ENCODE results near the gene CMIP. TPM values are rescaled to one million over a fixed set of nuclear protein-coding genes. Genes with fewer than 3 reads are reported as not detected.

CMIP gene
- total RNA-seq, 6 experiments from 2014 or later = 12.2 to 23.0 (median 16.5) TPM

DNA sequence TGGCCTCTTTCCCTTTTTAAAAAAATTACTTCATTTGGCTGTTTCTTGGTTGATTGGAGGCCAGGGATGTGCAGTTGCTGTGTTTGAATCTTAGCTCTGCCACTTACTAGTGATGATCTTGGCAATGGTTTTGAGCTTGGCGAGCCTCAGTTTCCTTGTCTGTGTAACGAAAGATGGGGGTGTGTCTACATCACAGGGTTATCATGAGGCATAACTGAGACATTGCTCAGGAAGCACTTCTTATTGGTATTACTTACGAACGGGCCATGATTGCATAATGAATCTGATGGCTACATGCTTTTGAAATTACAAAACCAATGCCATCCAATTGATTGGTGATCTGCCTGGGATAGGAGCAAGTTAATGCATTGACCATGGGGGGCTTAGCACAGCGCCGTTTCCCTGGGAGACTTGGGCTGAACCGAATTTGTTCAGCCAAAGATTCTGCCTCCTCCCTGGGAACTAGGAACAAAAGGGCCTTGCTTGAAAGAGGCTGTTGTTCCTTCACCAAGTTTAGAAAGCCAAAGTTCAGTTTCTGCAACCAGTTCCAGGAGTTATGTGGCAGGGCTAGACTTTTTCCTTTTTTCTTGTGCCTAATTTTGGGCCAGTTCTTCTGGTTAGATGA, 21.9 kb downstream of the CMIP start:
- no peak for DNase-seq
- Histone ChIP-seq H3K4me1 (peaks cover 0 to 42% (median 2%) of the 10 kb centered on the region in 4 donors), H3K27ac (peak overlapping the region in 1 of 3 donors; percentile 27), H3K4me3 (no peak overlapping the region), H3K27me3 (no peaks in the 10 kb centered on the region), H3K36me3 (no peaks in the 10 kb centered on the region), H3K9me3 (no peaks in the 10 kb centered on the region)
- intact Hi-C loops (cut with DNase I) = no loop called here
- peak in 3 of 4 donors; percentile 9 to 25 (median 11) for ATAC-seq
- WGBS (ENCODE audit: insufficient coverage, low coverage, low lambda C conversion rate, missing lambda C conversion rate) = 0% methylated on average over 3 of the region's 7 CpGs
- TF ChIP-seq, protein P1, sequence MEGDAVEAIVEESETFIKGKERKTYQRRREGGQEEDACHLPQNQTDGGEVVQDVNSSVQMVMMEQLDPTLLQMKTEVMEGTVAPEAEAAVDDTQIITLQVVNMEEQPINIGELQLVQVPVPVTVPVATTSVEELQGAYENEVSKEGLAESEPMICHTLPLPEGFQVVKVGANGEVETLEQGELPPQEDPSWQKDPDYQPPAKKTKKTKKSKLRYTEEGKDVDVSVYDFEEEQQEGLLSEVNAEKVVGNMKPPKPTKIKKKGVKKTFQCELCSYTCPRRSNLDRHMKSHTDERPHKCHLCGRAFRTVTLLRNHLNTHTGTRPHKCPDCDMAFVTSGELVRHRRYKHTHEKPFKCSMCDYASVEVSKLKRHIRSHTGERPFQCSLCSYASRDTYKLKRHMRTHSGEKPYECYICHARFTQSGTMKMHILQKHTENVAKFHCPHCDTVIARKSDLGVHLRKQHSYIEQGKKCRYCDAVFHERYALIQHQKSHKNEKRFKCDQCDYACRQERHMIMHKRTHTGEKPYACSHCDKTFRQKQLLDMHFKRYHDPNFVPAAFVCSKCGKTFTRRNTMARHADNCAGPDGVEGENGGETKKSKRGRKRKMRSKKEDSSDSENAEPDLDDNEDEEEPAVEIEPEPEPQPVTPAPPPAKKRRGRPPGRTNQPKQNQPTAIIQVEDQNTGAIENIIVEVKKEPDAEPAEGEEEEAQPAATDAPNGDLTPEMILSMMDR (IDR thresholded peaks at IDR 0.05) = no peak
- TF ChIP-seq POLR2A (IDR thresholded peaks at IDR 0.05) = no peak

GRCh38 chr16:81467072-81467471, 22.5 kb downstream of the CMIP start:
- TF ChIP-seq, protein P1 (IDR thresholded peaks at IDR 0.05) = no peak
- TF ChIP-seq POLR2A (IDR thresholded peaks at IDR 0.05) = no peak
- Histone ChIP-seq H3K36me3 (no peaks in the 10 kb centered on the region), H3K4me1 (peaks cover 0 to 41% (median 2%) of the 10 kb centered on the region in 4 donors), H3K9me3 (no peaks in the 10 kb centered on the region), H3K27ac (no peak overlapping the region), H3K27me3 (no peaks in the 10 kb centered on the region), H3K4me3 (no peak overlapping the region)
- WGBS (ENCODE audit: insufficient coverage, low coverage, low lambda C conversion rate, missing lambda C conversion rate) = 94% methylated on average over 3 of the region's 11 CpGs
- DNase-seq (no peak), ATAC-seq (no peak)
- intact Hi-C loops (cut with DNase I) = no loop called here

GRCh38 chr16:81467815-81468214, 23.2 kb downstream of the CMIP start:
- intact Hi-C loops (cut with DNase I) = no loop called here
- Histone ChIP-seq H3K36me3 (no peaks in the 10 kb centered on the region), H3K27ac (no peak overlapping the region), H3K4me3 (no peak overlapping the region), H3K4me1 (peaks cover 0 to 36% (median 6%) of the 10 kb centered on the region in 4 donors), H3K9me3 (no peaks in the 10 kb centered on the region), H3K27me3 (no peaks in the 10 kb centered on the region)
- ATAC-seq (no peak), DNase-seq (no peak)
- no peak for TF ChIP-seq POLR2A (IDR thresholded peaks at IDR 0.05)
- TF ChIP-seq, protein P1 (IDR thresholded peaks at IDR 0.05) = no peak
- WGBS (ENCODE audit: insufficient coverage, low coverage, low lambda C conversion rate, missing lambda C conversion rate) = 82% methylated on average over 5 of the region's 8 CpGs

DNA sequence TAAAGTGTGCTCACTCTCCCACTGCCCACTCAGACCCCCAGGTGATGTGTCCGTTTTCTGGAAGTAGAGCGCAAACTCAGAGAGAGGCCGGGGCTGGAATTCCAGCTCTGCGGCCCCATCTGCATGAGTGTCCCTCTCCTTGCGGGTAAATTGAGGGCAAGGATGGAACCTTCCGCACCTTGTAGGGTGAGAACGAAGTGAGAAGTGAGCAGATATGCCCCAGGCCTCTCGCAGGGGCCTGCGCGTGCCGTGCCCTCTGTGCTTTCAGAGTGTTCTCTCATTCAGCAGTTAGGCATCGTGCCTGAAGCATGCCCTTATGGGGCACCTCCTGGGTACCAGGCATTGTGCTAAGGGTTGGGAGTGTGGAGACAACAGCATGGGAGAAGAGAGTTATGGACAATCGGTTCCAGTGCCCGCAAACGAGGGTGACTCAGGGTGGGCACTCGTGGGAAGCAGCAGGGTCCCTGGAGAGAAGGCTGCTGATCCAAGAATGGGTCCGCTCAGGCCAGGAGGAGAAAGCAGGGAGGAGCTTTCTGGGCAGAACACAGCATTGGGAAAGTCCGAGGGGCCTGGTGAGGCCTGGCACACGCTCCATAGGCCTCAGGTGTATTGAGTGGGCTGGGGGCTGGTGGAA, 23.8 kb downstream of the CMIP start:
- Histone ChIP-seq H3K36me3 (no peaks in the 10 kb centered on the region), H3K4me3 (no peak overlapping the region), H3K4me1 (peaks cover 0 to 37% (median 11%) of the 10 kb centered on the region in 4 donors), H3K9me3 (no peaks in the 10 kb centered on the region), H3K27me3 (no peaks in the 10 kb centered on the region), H3K27ac (no peak overlapping the region)
- ATAC-seq (no peak), DNase-seq (no peak)
- no peak for TF ChIP-seq POLR2A (IDR thresholded peaks at IDR 0.05)
- TF ChIP-seq, protein P1 (IDR thresholded peaks at IDR 0.05) = no peak
- 92% methylated on average over 11 of the region's 19 CpGs for WGBS (ENCODE audit: insufficient coverage, low coverage, low lambda C conversion rate, missing lambda C conversion rate)
- intact Hi-C loops (cut with DNase I) = no loop called here

Data from right lobe of liver (tissue), 6 donors.